ENCODE results near the gene MTFR1L. TPM values are rescaled to one million over a fixed set of nuclear protein-coding genes. Genes with fewer than 3 reads are reported as not detected.

The MTFR1L gene
- total RNA-seq, 1 experiment from 2014 or later = 41.7 TPM

DNA sequence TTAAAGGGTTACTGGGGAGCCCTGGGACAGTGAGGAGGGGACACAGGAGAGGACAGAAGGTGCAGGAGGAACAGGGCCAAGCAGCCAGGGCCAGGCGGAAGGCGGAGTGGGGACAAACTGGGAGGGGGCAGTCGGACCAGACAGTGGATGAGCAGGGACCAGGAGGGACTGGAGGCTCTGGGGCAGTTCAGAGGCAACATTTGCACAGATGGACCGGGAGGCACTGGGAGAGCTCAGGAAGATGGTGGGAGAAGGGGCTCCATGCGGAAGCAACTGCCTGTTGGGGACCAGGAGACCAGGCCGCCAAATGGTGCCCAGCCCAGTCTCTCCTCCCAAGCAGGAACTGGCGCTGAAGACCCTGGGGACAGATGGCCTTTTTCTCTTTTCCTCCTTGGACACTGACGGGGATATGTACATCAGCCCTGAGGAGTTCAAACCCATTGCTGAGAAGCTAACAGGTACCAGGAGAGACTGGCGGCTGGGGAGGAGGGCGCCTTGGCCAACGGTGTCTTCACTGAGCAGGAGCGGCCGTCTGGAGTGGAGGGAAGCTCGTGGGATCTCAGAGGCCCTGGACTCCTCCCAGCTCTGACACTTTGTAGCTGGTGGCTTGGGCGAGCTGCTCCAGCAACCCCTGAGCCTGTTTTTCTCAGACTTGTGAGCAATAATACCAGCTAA, 18.9 kb upstream of the MTFR1L start:
- peak overlapping the region; percentile 79 for H3K4me2 ChIP-seq
- H4K20me1 ChIP-seq (ENCODE audit: insufficient read depth) = no peaks in the 10 kb centered on the region
- TF ChIP-seq CTCF (conservative IDR thresholded peaks at IDR 0.05) (no peak), EZH2 (IDR thresholded peaks at IDR 0.05; ENCODE audit: low read depth) (no peak)
- no peaks in the 10 kb centered on the region for H3K36me3 ChIP-seq (ENCODE audit: low read depth)
- no TSS peak for BruUV-seq (replicated peaks)
- no peaks in the 10 kb centered on the region for H3K4me1 ChIP-seq (replicated peaks; ENCODE audit: insufficient read depth)
- H3K27me3 ChIP-seq (ENCODE audit: insufficient read depth, low read depth) = no peaks in the 10 kb centered on the region
- H3K79me2 ChIP-seq (ENCODE audit: low read depth) = no peaks in the 10 kb centered on the region
- DNase-seq = no peak
- CTCF ChIA-PET = no interaction called here
- peak overlapping the region; percentile 75 for H2AFZ ChIP-seq
- intact Hi-C loops (cut with micrococcal nuclease; ENCODE audit: unreplicated experiment) = no loop called here
- no peaks in the 10 kb centered on the region for H3K9me3 ChIP-seq (ENCODE audit: insufficient read depth, low read depth)
- H3K4me3 ChIP-seq = peak overlapping the region; percentile 57
- H3K27ac ChIP-seq = no peak overlapping the region
- no peaks in the 10 kb centered on the region for H3F3A ChIP-seq (ENCODE audit: insufficient read depth, low read depth)
- POLR2A ChIA-PET (ENCODE audit: unreplicated experiment) = no interaction called here
- no peaks in the 10 kb centered on the region for H3K9me2 ChIP-seq (ENCODE audit: insufficient read depth)

- no peaks in the 10 kb centered on the region for H3K79me2 ChIP-seq (ENCODE audit: low read depth)
- no peaks in the 10 kb centered on the region for H3F3A ChIP-seq (ENCODE audit: insufficient read depth, low read depth)
- H3K27me3 ChIP-seq (ENCODE audit: insufficient read depth, low read depth) = no peaks in the 10 kb centered on the region
- no peak overlapping the region for H3K27ac ChIP-seq
- no peaks in the 10 kb centered on the region for H4K20me1 ChIP-seq (ENCODE audit: insufficient read depth)
- H3K9me3 ChIP-seq (ENCODE audit: insufficient read depth, low read depth) = no peaks in the 10 kb centered on the region
- no peaks in the 10 kb centered on the region for H3K36me3 ChIP-seq (ENCODE audit: low read depth)
- no TSS peak for BruUV-seq (replicated peaks)
- intact Hi-C loops (cut with micrococcal nuclease; ENCODE audit: unreplicated experiment) = no loop called here
- no peaks in the 10 kb centered on the region for H3K9me2 ChIP-seq (ENCODE audit: insufficient read depth)
- ChIA-PET POLR2A (ENCODE audit: unreplicated experiment) (no interaction called here), CTCF (no interaction called here)
- H2AFZ ChIP-seq = no peak overlapping the region
- no peak overlapping the region for H3K4me2 ChIP-seq
- no peak overlapping the region for H3K4me3 ChIP-seq
- no peaks in the 10 kb centered on the region for H3K4me1 ChIP-seq (replicated peaks; ENCODE audit: insufficient read depth)
- TF ChIP-seq EZH2 (IDR thresholded peaks at IDR 0.05; ENCODE audit: low read depth) = no peak
- TF ChIP-seq CTCF (conservative IDR thresholded peaks at IDR 0.05) = no peak
- no peak for DNase-seq
Measured at GRCh38 chr1:25802915-25803314, 16.8 kb upstream of the MTFR1L start.

DNA sequence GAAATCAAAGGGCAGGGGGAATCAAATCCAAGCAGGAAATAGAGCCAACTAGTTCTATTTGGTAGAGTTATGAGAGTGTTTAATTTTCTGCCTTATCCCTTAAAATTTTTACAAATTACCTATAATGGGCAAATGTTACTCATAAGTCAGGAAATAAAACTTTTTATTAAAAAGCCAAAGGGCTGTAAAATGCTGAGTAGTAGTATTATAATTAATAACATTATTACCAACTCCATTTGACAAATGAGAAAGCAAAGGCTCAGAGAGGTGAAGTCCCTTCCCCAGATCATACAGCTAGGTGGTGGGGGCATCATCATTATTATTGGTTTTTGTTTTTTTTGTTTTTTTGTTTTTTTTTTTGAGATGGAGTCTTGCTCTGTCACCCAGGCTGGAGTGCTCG, 16.4 kb upstream of the MTFR1L start:
- ChIA-PET CTCF (interaction anchor here (0.7 kb wide), 1 partner anchor 273 kb away, joined by 4 read pairs; no protein-coding TSS in a partner anchor), POLR2A (ENCODE audit: unreplicated experiment) (no interaction called here)
- Histone ChIP-seq H3K9me3 (ENCODE audit: insufficient read depth, low read depth) (no peaks in the 10 kb centered on the region), H3K79me2 (ENCODE audit: low read depth) (no peaks in the 10 kb centered on the region), H3K36me3 (ENCODE audit: low read depth) (no peaks in the 10 kb centered on the region), H3K9me2 (ENCODE audit: insufficient read depth) (no peaks in the 10 kb centered on the region), H3F3A (ENCODE audit: insufficient read depth, low read depth) (no peaks in the 10 kb centered on the region), H3K4me2 (no peak overlapping the region), H3K27ac (no peak overlapping the region), H4K20me1 (ENCODE audit: insufficient read depth) (no peaks in the 10 kb centered on the region), H3K27me3 (ENCODE audit: insufficient read depth, low read depth) (no peaks in the 10 kb centered on the region), H3K4me1 (replicated peaks; ENCODE audit: insufficient read depth) (no peaks in the 10 kb centered on the region), H3K4me3 (no peak overlapping the region), H2AFZ (no peak overlapping the region)
- intact Hi-C loops (cut with micrococcal nuclease; ENCODE audit: unreplicated experiment) = no loop called here
- no peak for TF ChIP-seq EZH2 (IDR thresholded peaks at IDR 0.05; ENCODE audit: low read depth)
- TF ChIP-seq CTCF (conservative IDR thresholded peaks at IDR 0.05) = no peak
- no peak for DNase-seq
- BruUV-seq (replicated peaks) = no TSS peak
